K562 (cell line): ENCODE data around the gene SUOX. TPM values are rescaled to one million over a fixed set of nuclear protein-coding genes. Genes with fewer than 3 reads are reported as not detected.
A peak's percentile ranks its signal among the peaks of the same experiment; 100 is the strongest.

Experiments
- ESRRA ChIP-seq: fragments of 450-650 bp; IDR thresholded peaks from 2 replicates; pipeline ENCODE4 v1.6.1; 2014; ENCODE audit warnings: low read depth, mild to moderate bottlenecking, moderate library complexity, borderline replicate concordance
- HMG20A ChIP-seq: fragments of 450-650 bp; formaldehyde crosslinking; conservative IDR thresholded peaks from 2 replicates; pipeline ENCODE4 v1.4.0; 2020; ENCODE audit warnings: mild to moderate bottlenecking, mixed read lengths
- HNRNPLL ChIP-seq: fragments of 200-400 bp; formaldehyde crosslinking; IDR thresholded peaks from 2 replicates; pipeline ENCODE4 v1.6.1; 2017; ENCODE audit warnings: low read length, low read depth, mild to moderate bottlenecking; ENCODE audit not compliant: poor library complexity, severe bottlenecking
- PHB2 ChIP-seq: fragments of 450-650 bp; IDR thresholded peaks from 2 replicates; pipeline ENCODE4 v1.6.1; 2017; ENCODE audit warnings: low read depth
- POU5F1 ChIP-seq: fragments of 150-350 bp; IDR thresholded peaks from 2 replicates; pipeline ENCODE4 v1.6.1; 2014; ENCODE audit warnings: borderline replicate concordance, low read length, low read depth, mild to moderate bottlenecking; ENCODE audit not compliant: partially characterized antibody
- PYGO2 ChIP-seq: fragments of 450-650 bp; IDR thresholded peaks from 2 replicates; pipeline ENCODE4 v1.6.1; 2016; ENCODE audit warnings: mild to moderate bottlenecking, missing genetic modification characterization, moderate library complexity, missing compliant biosample characterization
- TOE1 ChIP-seq, 2 experiments: fragments of 450-650 bp in 1 of 2; sonication (generic) in 1 of 2; formaldehyde crosslinking in 1 of 2; IDR thresholded peaks; 2 replicates each; pipeline versions ENCODE4 v1.7.1 to v1.8.0; 2016 to 2022; ENCODE audit warnings: borderline replicate concordance in 2 of 2, mild to moderate bottlenecking in 2 of 2, antibody characterized with exemption in 1 of 2, inconsistent platforms in 1 of 2, low read depth in 1 of 2, missing genetic modification reagents in 1 of 2, moderate library complexity in 1 of 2
- polyA plus RNA-seq, 8 experiments: library from polyadenylated mRNA; depleted of rRNA in 4 of 8; stranded (reverse) in 5 of 8; unstranded in 3 of 8; fragments of >200 nt; fragmentation: Nextera tagmentation in 2 of 8; fragmentation: Illumina TruSeq in 1 of 8; extraction: Ambion mirVana in 2 of 8; extraction: Trizol in 1 of 8; gene quantifications; 2 replicates each; pipeline versions ENCODE4 v1.2.1 to v1.2.3, GENCODE V29; 2011 to 2014; ENCODE audit warnings: inconsistent platforms in 1 of 8, missing spikeins in 1 of 8
- total RNA-seq, 7 experiments: library from RNA; depleted of rRNA in 6 of 7; stranded (reverse); fragments of >200 nt in 6 of 7; fragmentation: Illumina TruSeq in 2 of 7; extraction: Trizol in 2 of 7; gene quantifications; 2 replicates each; pipeline versions ENCODE4 v1.2.1 to v1.2.3, GENCODE V29; 2011 to 2021; ENCODE audit warnings: low replicate concordance in 1 of 7
- TF ChIP-seq, protein P1 (sequence below): fragments of 250-450 bp; sonication (Bioruptor Pico); IDR thresholded peaks from 2 replicates; pipeline ENCODE4 v1.5.0; 2020; ENCODE audit warnings: mild to moderate bottlenecking, borderline replicate concordance
- TF ChIP-seq, protein P2 (sequence below): sonication (generic); formaldehyde crosslinking; IDR thresholded peaks from 2 replicates; pipeline ENCODE4 v1.8.0; 2022; ENCODE audit warnings: mild to moderate bottlenecking, missing genetic modification reagents
- TF ChIP-seq, protein P3 (sequence below): fragments of 450-650 bp; formaldehyde crosslinking; IDR thresholded peaks from 2 replicates; pipeline ENCODE4 v1.4.0; 2022; ENCODE audit warnings: mild to moderate bottlenecking, moderate library complexity
- TF ChIP-seq, protein P4 (sequence below): IDR thresholded peaks from 2 replicates; pipeline ENCODE4 v1.6.1; 2011; ENCODE audit warnings: borderline replicate concordance, low read depth, mild to moderate bottlenecking, moderate library complexity, low read length; ENCODE audit not compliant: insufficient read depth, poor library complexity, severe bottlenecking
- TF ChIP-seq, protein P5 (sequence below): IDR thresholded peaks from 2 replicates; pipeline ENCODE4 v1.6.1; 2016; ENCODE audit warnings: missing genetic modification characterization, missing compliant biosample characterization
- TF ChIP-seq, protein P6 (sequence below): fragments of 450-650 bp; IDR thresholded peaks from 2 replicates; pipeline ENCODE4 v1.6.1; 2017; ENCODE audit warnings: mild to moderate bottlenecking, moderate library complexity
- TF ChIP-seq, protein P7 (sequence below): sonication (generic); formaldehyde crosslinking; IDR thresholded peaks from 2 replicates; pipeline ENCODE4 v1.8.0; 2022; ENCODE audit warnings: mild to moderate bottlenecking, low read depth, missing genetic modification reagents

SUOX gene
- total and polyA plus RNA-seq, 9 of the 15 experiments (the other 6 are each of a cell fraction or from before 2014, with no cell fraction given): 9.2 to 39.7 (median 25.4) TPM

DNA sequence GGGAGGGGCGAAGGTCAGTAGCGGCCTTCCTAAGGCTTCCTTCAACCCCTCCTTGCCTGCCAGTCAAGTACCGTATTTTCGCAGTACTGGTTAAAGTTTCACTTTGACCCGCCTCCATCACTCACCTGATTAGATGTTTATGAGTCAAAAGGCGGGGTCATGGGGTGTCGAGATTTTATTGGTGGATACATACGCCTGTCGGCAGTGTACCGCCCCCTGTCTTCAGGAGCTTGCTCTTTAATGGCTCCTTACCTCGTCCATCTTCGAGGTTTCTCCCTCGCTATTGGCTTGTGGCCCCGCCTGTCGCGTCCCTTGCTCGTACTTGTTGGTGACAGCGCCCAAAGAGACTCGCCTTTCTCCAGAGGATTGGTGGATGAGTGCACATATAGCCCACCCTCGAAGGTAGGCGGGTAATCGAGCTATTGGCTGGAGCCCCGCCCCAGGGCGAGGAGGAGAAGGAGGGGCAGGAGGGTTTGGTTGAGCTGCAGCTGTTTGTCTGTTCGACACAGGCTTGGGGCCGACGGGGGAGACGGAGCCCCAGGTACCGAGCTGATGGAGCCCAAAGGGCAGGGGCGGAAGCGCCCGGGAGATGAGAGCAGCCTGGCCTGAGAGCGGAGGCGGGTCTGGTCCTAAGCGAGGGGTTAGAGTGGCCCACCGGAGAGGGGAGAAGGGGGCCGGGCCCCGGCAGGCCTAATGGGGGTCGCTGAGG lies 23.3 kb upstream of the SUOX start, which contains the start of gene RAB5B (continued):
- TF ChIP-seq, protein P1, sequence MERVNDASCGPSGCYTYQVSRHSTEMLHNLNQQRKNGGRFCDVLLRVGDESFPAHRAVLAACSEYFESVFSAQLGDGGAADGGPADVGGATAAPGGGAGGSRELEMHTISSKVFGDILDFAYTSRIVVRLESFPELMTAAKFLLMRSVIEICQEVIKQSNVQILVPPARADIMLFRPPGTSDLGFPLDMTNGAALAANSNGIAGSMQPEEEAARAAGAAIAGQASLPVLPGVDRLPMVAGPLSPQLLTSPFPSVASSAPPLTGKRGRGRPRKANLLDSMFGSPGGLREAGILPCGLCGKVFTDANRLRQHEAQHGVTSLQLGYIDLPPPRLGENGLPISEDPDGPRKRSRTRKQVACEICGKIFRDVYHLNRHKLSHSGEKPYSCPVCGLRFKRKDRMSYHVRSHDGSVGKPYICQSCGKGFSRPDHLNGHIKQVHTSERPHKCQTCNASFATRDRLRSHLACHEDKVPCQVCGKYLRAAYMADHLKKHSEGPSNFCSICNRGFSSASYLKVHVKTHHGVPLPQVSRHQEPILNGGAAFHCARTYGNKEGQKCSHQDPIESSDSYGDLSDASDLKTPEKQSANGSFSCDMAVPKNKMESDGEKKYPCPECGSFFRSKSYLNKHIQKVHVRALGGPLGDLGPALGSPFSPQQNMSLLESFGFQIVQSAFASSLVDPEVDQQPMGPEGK (CRISPR knock-in tag): no peak
- TF ChIP-seq, protein P2, sequence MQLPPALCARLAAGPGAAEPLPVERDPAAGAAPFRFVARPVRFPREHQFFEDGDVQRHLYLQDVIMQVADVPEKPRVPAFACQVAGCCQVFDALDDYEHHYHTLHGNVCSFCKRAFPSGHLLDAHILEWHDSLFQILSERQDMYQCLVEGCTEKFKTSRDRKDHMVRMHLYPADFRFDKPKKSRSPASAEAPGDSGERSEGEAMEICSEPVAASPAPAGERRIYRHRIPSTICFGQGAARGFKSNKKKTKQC (CRISPR knock-in tag): peak; percentile 80; the same call in 1 of the 2 replicates
- TF ChIP-seq PYGO2: no peak
- peak; percentile 68 for TF ChIP-seq TOE1 (IDR thresholded peaks at IDR 0.05; ENCODE audit: borderline replicate concordance)
- no peak for TF ChIP-seq TOE1 (CRISPR knock-in tag; IDR thresholded peaks at IDR 0.05; ENCODE audit: borderline replicate concordance, low read depth)
- TF ChIP-seq PHB2: no peak
- peak; percentile 47; the same call in 1 of the 2 replicates for TF ChIP-seq ESRRA
- TF ChIP-seq, protein P3, sequence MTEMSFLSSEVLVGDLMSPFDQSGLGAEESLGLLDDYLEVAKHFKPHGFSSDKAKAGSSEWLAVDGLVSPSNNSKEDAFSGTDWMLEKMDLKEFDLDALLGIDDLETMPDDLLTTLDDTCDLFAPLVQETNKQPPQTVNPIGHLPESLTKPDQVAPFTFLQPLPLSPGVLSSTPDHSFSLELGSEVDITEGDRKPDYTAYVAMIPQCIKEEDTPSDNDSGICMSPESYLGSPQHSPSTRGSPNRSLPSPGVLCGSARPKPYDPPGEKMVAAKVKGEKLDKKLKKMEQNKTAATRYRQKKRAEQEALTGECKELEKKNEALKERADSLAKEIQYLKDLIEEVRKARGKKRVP: no peak
- TF ChIP-seq POU5F1: no peak
- TF ChIP-seq, protein P4, sequence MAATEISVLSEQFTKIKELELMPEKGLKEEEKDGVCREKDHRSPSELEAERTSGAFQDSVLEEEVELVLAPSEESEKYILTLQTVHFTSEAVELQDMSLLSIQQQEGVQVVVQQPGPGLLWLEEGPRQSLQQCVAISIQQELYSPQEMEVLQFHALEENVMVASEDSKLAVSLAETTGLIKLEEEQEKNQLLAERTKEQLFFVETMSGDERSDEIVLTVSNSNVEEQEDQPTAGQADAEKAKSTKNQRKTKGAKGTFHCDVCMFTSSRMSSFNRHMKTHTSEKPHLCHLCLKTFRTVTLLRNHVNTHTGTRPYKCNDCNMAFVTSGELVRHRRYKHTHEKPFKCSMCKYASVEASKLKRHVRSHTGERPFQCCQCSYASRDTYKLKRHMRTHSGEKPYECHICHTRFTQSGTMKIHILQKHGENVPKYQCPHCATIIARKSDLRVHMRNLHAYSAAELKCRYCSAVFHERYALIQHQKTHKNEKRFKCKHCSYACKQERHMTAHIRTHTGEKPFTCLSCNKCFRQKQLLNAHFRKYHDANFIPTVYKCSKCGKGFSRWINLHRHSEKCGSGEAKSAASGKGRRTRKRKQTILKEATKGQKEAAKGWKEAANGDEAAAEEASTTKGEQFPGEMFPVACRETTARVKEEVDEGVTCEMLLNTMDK: no peak
- TF ChIP-seq, protein P5, sequence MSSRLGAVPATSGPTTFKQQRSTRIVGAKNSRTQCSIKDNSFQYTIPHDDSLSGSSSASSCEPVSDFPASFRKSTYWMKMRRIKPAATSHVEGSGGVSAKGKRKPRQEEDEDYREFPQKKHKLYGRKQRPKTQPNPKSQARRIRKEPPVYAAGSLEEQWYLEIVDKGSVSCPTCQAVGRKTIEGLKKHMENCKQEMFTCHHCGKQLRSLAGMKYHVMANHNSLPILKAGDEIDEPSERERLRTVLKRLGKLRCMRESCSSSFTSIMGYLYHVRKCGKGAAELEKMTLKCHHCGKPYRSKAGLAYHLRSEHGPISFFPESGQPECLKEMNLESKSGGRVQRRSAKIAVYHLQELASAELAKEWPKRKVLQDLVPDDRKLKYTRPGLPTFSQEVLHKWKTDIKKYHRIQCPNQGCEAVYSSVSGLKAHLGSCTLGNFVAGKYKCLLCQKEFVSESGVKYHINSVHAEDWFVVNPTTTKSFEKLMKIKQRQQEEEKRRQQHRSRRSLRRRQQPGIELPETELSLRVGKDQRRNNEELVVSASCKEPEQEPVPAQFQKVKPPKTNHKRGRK: no peak
- TF ChIP-seq HNRNPLL: peak; percentile 23
- TF ChIP-seq, protein P6, sequence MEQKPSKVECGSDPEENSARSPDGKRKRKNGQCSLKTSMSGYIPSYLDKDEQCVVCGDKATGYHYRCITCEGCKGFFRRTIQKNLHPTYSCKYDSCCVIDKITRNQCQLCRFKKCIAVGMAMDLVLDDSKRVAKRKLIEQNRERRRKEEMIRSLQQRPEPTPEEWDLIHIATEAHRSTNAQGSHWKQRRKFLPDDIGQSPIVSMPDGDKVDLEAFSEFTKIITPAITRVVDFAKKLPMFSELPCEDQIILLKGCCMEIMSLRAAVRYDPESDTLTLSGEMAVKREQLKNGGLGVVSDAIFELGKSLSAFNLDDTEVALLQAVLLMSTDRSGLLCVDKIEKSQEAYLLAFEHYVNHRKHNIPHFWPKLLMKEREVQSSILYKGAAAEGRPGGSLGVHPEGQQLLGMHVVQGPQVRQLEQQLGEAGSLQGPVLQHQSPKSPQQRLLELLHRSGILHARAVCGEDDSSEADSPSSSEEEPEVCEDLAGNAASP: no peak
- no peak for TF ChIP-seq HMG20A (CRISPR knock-in tag)
- TF ChIP-seq, protein P7, sequence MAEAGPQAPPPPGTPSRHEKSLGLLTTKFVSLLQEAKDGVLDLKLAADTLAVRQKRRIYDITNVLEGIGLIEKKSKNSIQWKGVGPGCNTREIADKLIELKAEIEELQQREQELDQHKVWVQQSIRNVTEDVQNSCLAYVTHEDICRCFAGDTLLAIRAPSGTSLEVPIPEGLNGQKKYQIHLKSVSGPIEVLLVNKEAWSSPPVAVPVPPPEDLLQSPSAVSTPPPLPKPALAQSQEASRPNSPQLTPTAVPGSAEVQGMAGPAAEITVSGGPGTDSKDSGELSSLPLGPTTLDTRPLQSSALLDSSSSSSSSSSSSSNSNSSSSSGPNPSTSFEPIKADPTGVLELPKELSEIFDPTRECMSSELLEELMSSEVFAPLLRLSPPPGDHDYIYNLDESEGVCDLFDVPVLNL: no peak
